Gastrocnemius medialis (tissue), 4 donors: ENCODE measurements around the gene LHPP.

Source experiments
- CTCF ChIP-seq, 5 experiments: fragments of 450-650 bp in 3 of 5; fragments of 200-600 bp in 2 of 5; sonication (generic) in 2 of 5; IDR thresholded peaks in 4 of 5; conservative IDR thresholded peaks in 1 of 5; 1 replicate in 4 of 5; 2 replicates in 1 of 5; pipeline ENCODE4 v1.5.1; 2016 to 2019; ENCODE audit warnings: antibody characterized with exemption in 5 of 5, mild to moderate bottlenecking in 3 of 5, moderate library complexity in 3 of 5
- POLR2A ChIP-seq, 2 donors: fragments of 450-650 bp; IDR thresholded peaks; one replicate each; pipeline ENCODE4 v1.6.1; 2017; ENCODE audit warnings: antibody characterized with exemption in 2 of 2, mild to moderate bottlenecking in 2 of 2, moderate library complexity in 2 of 2

- no peak for TF ChIP-seq CTCF (IDR thresholded peaks at IDR 0.05 in 4 of 5, conservative IDR thresholded peaks at IDR 0.05 in 1 of 5)
- TF ChIP-seq POLR2A (IDR thresholded peaks at IDR 0.05) = no peak
These were observed 168.2 kb downstream of the LHPP start for GRCh38 chr10:124629842-124630241.
